Stimulated activated CD4-positive, alpha-beta T cell treated with anti-CD3 and anti-CD28 coated beads, Interleukin-15, amount 100 ng/mL, for 24 hours (primary cell): Measurements from ENCODE around the gene NT5C.

ENCODE experiments used
- DNase-seq: peaks from one replicate; pipeline ENCODE4 v3.0.0-alpha.2; 2020

NT5C gene

DNA sequence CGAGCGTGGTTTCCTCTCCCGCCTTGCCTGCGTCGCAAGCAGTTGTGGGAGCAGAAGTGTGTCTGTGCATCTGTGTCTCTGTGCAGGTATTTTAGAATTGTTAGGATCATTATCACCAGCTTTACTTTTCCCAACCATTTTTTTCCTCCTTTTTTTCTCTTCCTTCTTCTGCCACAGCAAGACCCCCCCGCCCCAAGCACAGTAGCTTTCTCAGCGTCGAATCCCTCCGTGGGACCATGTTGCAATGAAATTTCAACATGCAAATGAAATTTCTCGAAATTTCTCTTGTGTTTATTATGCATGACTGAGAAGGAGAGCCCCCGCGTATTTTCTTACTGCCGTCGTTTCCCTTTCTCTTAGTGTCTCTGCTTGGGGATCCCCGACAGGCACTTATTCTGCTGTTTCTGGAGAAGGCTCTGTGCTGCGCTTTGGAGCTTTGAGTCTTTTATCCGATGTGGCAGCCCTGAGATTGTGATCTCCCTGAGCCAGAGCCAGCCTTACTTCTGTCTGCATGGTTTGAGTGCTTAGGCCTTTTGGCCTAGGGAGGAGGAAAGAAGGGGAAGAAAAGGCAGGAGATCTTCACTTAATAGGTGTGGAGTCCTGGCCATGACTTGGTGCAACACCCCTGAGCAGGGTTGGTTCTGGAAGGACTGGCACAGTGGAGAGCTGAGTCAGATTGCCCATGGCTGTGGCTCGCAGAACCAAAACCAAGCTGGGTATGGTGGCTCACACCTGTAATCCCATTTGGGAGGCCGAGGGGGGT lies 16.8 kb downstream of the NT5C start:
- no peak for DNase-seq

DNA sequence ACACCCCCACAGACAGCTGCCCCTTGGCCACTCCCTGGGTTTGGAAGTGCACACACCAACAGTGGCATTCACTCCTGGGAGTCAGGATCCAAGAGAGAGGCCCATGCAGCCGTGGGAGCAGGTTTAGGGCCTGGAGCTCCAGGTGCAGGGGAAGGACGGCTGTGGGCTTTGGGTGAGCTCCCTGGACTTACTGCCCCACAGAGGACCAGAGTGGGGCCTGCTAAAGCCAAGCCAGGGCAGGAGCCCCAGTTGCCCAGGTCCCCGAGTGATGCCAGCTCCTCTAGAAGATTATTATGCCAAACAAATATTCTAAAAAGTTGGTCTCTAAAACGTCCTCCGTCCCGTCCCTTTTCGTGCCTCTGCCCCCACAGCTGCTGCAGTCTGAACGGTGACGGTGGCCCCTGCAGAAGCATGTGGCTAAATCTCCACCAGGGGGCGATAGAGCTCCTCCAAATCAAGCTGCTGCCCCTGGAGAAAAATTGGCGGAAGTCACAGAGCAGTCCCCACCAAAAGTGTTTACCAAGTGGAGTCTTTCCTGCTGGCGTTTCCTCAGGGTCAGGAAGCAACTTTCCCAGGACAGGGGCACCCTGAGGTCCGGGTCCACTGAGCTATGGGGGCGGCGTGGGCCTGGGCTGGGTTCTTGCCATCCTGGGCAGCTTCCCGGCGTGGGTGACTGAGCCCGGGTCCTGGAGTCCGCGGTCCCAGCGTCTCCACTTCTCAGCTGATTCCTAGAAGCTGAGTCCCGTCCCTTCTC lies 17.6 kb downstream of the NT5C start:
- DNase-seq = peak; percentile 93

- DNase-seq = no peak
These were observed 19.7 kb downstream of the NT5C start for GRCh38 chr17:75111777-75112335.

GRCh38 chr17:75110234-75110937 lies 21.2 kb downstream of the NT5C start:
- no peak for DNase-seq

DNA sequence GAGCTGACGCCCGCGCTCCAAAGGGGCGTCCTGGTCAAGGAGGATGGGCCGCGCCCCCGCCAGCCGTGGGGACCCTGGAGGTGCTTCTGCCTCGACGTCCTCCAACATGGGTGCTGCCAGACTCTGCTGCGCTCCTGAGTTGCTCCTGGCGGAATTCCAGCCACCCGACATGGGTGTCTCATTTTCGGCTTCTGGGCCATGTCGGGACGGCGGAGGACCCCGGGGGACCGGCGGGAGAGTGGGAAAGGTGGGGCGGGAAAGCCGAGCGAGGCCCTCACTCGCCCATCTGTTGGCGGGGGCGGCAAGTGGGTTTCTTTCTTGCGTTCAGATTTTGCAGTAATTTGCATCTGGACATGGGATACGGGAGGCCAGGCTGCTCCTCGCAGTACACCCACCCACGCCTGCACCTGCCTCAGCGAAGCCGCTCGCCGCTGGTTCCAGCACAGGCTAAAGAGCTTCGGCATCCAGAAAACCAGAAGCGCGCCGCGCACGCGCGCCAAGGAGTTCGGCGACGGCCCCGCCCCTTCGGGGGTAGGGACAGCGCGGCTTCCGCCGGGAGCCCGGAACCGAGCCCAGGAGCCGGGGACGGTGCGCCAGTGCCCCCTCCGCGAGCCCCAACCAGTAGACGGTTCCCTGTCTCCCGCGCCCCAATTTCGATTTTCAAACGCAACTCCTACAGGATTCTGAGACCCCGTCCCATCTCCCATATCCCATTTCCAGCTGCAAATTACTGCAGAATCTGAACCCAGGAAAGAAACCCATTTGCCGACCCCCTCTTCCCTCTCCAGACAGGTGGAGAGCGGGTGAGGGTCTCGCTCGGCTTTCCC lies 21.9 kb downstream of the NT5C start, which contains the start of gene ARMC7:
ARMC7 (plus strand) TSS at position 563 of the 827 bp plus-strand sequence. CDS start 320 bp downstream, outside the sequence.
- peak; percentile 96 for DNase-seq

DNA sequence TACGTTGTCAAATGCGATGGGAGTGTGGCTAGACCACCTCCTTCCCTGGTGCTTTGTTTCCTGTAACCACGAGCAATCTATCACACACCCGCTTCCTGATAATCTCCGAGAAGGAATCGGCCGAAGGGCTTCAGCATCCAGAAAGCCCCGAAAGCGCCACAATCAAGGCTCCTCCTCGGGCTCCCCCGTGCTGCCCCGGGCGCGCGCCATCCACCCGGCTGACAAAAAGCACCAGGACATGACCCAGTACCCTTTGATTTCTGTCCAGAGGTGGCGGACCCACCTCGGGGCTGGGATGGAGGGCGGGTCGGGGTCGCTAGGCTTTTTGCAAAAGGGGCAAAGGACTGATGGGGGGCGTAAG lies 22.5 kb downstream of the NT5C start:
- no peak for DNase-seq

GRCh38 chr17:75108193-75108592 lies 23.3 kb downstream of the NT5C start:
- no peak for DNase-seq

- peak; percentile 50 for DNase-seq
These were observed 26.1 kb downstream of the NT5C start for GRCh38 chr17:75105126-75106080.

GRCh38 chr17:75103601-75104554 lies 27.7 kb downstream of the NT5C start:
- DNase-seq = no peak

DNA sequence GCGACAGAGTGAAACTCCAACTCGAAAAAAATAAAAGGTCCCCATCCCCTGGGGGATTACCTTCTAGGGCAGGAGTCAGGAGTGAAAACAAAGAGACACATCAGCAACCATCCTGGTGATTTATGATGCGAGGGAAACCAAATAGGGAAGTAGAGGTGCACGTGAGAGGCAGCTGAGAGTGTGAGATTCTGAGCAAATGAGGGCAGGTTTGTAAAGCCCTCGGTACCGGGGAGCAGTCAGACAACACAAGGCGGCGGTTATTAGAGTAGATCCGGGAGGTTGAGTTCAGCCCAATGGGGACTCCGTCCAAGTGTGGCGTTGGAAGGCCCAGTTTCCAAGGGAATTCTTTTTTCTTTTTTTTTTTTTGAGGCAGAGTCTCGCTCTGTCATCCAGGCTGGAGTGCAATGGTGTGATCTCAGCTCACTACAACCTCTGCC lies 29.1 kb downstream of the NT5C start:
- DNase-seq = no peak

GRCh38 chr17:75099881-75100595 lies 31.5 kb downstream of the NT5C start:
- no peak for DNase-seq

DNA sequence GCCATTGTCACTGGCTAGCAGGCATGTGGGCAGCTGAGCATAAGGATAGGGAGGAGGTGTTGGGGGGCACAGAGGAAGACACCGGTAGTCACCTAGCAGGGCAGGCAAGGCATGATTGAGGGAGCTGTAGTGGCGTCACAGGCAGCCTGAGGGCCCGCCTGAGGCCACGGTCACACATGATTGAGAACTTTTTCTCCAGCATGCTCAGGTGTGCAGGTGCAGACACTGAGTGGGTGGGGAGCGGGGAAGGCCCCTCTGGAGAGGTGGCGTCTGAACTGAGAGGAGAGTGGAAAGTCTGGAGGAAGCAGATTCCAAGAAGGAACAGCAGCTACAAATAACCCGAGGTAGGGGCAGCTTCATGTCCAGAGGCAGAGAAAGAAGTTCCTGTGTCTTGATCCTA lies 32.7 kb downstream of the NT5C start:
- DNase-seq = no peak

DNA sequence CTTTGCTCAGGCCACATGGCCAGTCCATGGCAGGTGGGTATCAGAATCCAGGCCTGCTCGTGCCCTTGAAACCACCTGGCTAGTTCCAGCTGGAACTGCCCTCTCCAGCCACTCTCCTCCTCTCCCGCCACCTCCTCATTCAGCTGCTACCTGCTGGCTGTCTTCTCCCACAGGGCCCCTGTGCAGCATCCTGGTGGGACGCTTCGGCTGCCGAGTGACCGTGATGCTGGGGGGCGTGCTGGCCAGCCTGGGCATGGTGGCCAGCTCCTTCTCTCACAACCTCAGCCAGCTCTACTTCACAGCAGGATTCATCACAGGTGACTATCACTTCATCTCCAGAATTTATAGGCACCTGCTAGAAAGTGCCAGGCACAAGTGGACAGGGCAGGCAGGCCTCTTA lies 33.7 kb downstream of the NT5C start:
- DNase-seq = no peak

DNA sequence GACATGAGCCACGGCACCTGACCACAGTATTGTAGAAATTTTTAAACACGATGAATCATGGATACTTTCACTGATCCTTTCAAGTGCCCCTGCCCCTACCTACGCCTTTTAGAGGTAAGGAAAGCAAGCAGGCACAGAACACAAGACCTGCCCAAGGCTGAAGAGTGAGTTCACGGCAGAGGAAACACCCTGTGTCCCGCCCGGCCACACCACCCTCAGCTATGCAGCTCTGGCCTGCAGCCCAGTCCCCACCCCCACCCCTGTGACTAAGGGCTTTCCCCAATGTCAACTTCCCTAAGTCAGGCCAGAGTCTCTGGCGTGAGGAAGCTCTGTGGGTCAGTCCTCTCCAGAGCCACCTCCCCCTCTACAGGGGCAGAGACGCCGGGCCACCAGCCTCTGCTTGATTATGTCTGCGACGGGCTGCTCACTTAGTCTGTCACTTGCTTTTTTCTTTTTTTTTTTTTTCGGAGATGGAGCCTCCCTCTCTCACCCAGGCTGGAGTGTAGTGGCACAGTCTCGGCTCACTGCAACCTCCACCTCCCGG lies 35.4 kb downstream of the NT5C start:
- no peak for DNase-seq

- no peak for DNase-seq
These were observed 36.6 kb downstream of the NT5C start for GRCh38 chr17:75094871-75095399.

GRCh38 chr17:75093548-75094158 lies 37.9 kb downstream of the NT5C start:
- DNase-seq = no peak

- no peak for DNase-seq
These were observed 39.7 kb downstream of the NT5C start for GRCh38 chr17:75091855-75092327.
